Measurements from ENCODE around the gene WASHC4. TPM values are rescaled to one million over a fixed set of nuclear protein-coding genes. Genes with fewer than 3 reads are reported as not detected.
"Not testable (repeated sequence)": the region's sequence is repeated elsewhere in the genome, so short reads cannot be mapped to it uniquely, and the experiment has no call there.

WASHC4 gene
- total RNA-seq, 2 experiments from 2014 or later, result 28.7 to 29.2 TPM

GRCh38 chr12:105168006-105168405 is 60.5 kb downstream of the WASHC4 start:
- TF ChIP-seq CTCF (IDR thresholded peaks at IDR 0.05), result no peak
- ATAC-seq, result no peak
- no peaks in the 10 kb centered on the region for H3K4me1 Mint-ChIP-seq (ENCODE audit: low read depth)
- no peaks in the 10 kb centered on the region for H3K9me3 Mint-ChIP-seq
- no peak overlapping the region for H3K4me3 Mint-ChIP-seq
- ChIA-PET POLR2A (no interaction called here), CTCF (interaction anchor here (0.7 kb wide), 1 partner anchor 47 kb away, joined by 3 read pairs; no protein-coding TSS in a partner anchor)
- no peak for DNase-seq
- no peak overlapping the region for H3K27ac Mint-ChIP-seq
- H3K36me3 Mint-ChIP-seq (ENCODE audit: low read depth), result peaks cover 13% of the 10 kb centered on the region
- no peaks in the 10 kb centered on the region for H3K27me3 Mint-ChIP-seq
- intact Hi-C loops (cut with micrococcal nuclease), result no loop called here

GRCh38 chr12:105170139-105170538 is 62.6 kb downstream of the WASHC4 start:
- H3K27me3 Mint-ChIP-seq, result no peaks in the 10 kb centered on the region
- ATAC-seq (no peak), DNase-seq (no peak)
- ChIA-PET CTCF (no interaction called here), POLR2A (interaction anchor here (0.7 kb wide), 1 partner anchor 11 kb away, joined by 3 read pairs; no protein-coding TSS in a partner anchor)
- H3K4me3 Mint-ChIP-seq, result no peak overlapping the region
- TF ChIP-seq CTCF (IDR thresholded peaks at IDR 0.05), result no peak
- H3K4me1 Mint-ChIP-seq (ENCODE audit: low read depth), result no peaks in the 10 kb centered on the region
- intact Hi-C loops (cut with micrococcal nuclease), result no loop called here
- no peaks in the 10 kb centered on the region for H3K9me3 Mint-ChIP-seq
- H3K36me3 Mint-ChIP-seq (ENCODE audit: low read depth), result peaks cover 16% of the 10 kb centered on the region
- no peak overlapping the region for H3K27ac Mint-ChIP-seq

GRCh38 chr12:105171691-105172436 is 64.3 kb downstream of the WASHC4 start:
- peaks cover 18% of the 10 kb centered on the region for H3K36me3 Mint-ChIP-seq (ENCODE audit: low read depth)
- H3K9me3 Mint-ChIP-seq, result no peaks in the 10 kb centered on the region
- peak overlapping the region; percentile 64 for H3K27ac Mint-ChIP-seq
- H3K4me3 Mint-ChIP-seq, result no peak overlapping the region
- intact Hi-C loops (cut with micrococcal nuclease), result no loop called here
- POLR2A ChIA-PET, result interaction anchor here (1.3 kb wide), 1 partner anchor 13 kb away, joined by 3 read pairs; no protein-coding TSS in a partner anchor
- CTCF ChIA-PET, result no interaction called here
- no peak for ATAC-seq
- H3K27me3 Mint-ChIP-seq, result no peaks in the 10 kb centered on the region
- no peaks in the 10 kb centered on the region for H3K4me1 Mint-ChIP-seq (ENCODE audit: low read depth)
- no peak for DNase-seq
- no peak for TF ChIP-seq CTCF (IDR thresholded peaks at IDR 0.05)

GRCh38 chr12:105175397-105175990 is 68.0 kb downstream of the WASHC4 start:
- no peaks in the 10 kb centered on the region for H3K27me3 Mint-ChIP-seq
- POLR2A ChIA-PET, result no interaction called here
- DNase-seq, result no peak
- no peak overlapping the region for H3K27ac Mint-ChIP-seq
- peaks cover 3% of the 10 kb centered on the region for H3K9me3 Mint-ChIP-seq
- no peak overlapping the region for H3K4me3 Mint-ChIP-seq
- CTCF ChIA-PET, result interaction anchor here (0.6 kb wide), 1 partner anchor 208 kb away, joined by 3 read pairs; no protein-coding TSS in a partner anchor
- TF ChIP-seq CTCF (IDR thresholded peaks at IDR 0.05), result no peak
- H3K4me1 Mint-ChIP-seq (ENCODE audit: low read depth), result no peaks in the 10 kb centered on the region
- intact Hi-C loops (cut with micrococcal nuclease), result no loop called here
- peaks cover 31% of the 10 kb centered on the region for H3K36me3 Mint-ChIP-seq (ENCODE audit: low read depth)
- no peak for ATAC-seq

- CTCF ChIA-PET, result no interaction called here
- POLR2A ChIA-PET, result no interaction called here
- H3K27me3 Mint-ChIP-seq, result no peaks in the 10 kb centered on the region
- DNase-seq, result no peak
- H3K27ac Mint-ChIP-seq, result no peak overlapping the region
- no peak for TF ChIP-seq CTCF (IDR thresholded peaks at IDR 0.05)
- H3K9me3 Mint-ChIP-seq, result peaks cover 12% of the 10 kb centered on the region
- peaks cover 46% of the 10 kb centered on the region for H3K36me3 Mint-ChIP-seq (ENCODE audit: low read depth)
- H3K4me1 Mint-ChIP-seq (ENCODE audit: low read depth), result no peaks in the 10 kb centered on the region
- intact Hi-C loops (cut with micrococcal nuclease), result no loop called here
- ATAC-seq, result no peak
- no peak overlapping the region for H3K4me3 Mint-ChIP-seq
Measured at GRCh38 chr12:105177208-105177607, 69.7 kb downstream of the WASHC4 start.

- H3K27ac Mint-ChIP-seq; H3K4me1 Mint-ChIP-seq (ENCODE audit: low read depth); POLR2A ChIA-PET; CTCF ChIA-PET; ATAC-seq; DNase-seq; intact Hi-C loops (cut with micrococcal nuclease); H3K4me3 Mint-ChIP-seq; H3K27me3 Mint-ChIP-seq: not testable (repeated sequence)
- H3K9me3 Mint-ChIP-seq, result peaks cover 16% of the 10 kb centered on the region
- peaks cover 60% of the 10 kb centered on the region for H3K36me3 Mint-ChIP-seq (ENCODE audit: low read depth)
Measured at GRCh38 chr12:105179114-105179513, 71.6 kb downstream of the WASHC4 start.

GRCh38 chr12:105183406-105183805 is 75.9 kb downstream of the WASHC4 start:
- POLR2A ChIA-PET; DNase-seq; H3K4me1 Mint-ChIP-seq (ENCODE audit: low read depth); CTCF ChIA-PET; H3K4me3 Mint-ChIP-seq; H3K27me3 Mint-ChIP-seq; ATAC-seq; intact Hi-C loops (cut with micrococcal nuclease); H3K27ac Mint-ChIP-seq: not testable (repeated sequence)
- peaks cover 16% of the 10 kb centered on the region for H3K9me3 Mint-ChIP-seq
- peaks cover 72% of the 10 kb centered on the region for H3K36me3 Mint-ChIP-seq (ENCODE audit: low read depth)
